Osteocyte (in vitro differentiated cells): ENCODE data around the gene SEMA4F. TPM values are rescaled to one million over a fixed set of nuclear protein-coding genes. Genes with fewer than 3 reads are reported as not detected.

Experiments
- DNase-seq: peaks from one replicate; pipeline ENCODE4 v3.0.0; 2021; ENCODE audit warnings: mixed read lengths; ENCODE audit not compliant: unreplicated experiment; ENCODE audit errors: extremely low spot score
- H3K27ac Mint-ChIP-seq: one replicate; pipeline ENCODE4 v1.8.0; 2021; ENCODE audit warnings: mild to moderate bottlenecking, mixed read lengths; ENCODE audit not compliant: unreplicated experiment
- H3K27me3 Mint-ChIP-seq: one replicate; pipeline ENCODE4 v1.8.0; 2021; ENCODE audit warnings: mixed read lengths; ENCODE audit not compliant: unreplicated experiment
- H3K36me3 Mint-ChIP-seq: one replicate; pipeline ENCODE4 v1.8.0; 2021; ENCODE audit warnings: mixed read lengths; ENCODE audit not compliant: unreplicated experiment
- H3K4me1 Mint-ChIP-seq: one replicate; pipeline ENCODE4 v1.8.0; 2021; ENCODE audit warnings: mixed read lengths; ENCODE audit not compliant: unreplicated experiment
- H3K4me3 Mint-ChIP-seq: one replicate; pipeline ENCODE4 v1.8.0; 2021; ENCODE audit warnings: mild to moderate bottlenecking, moderate library complexity, mixed read lengths; ENCODE audit not compliant: unreplicated experiment
- H3K9me3 Mint-ChIP-seq: one replicate; pipeline ENCODE4 v1.8.0; 2021; ENCODE audit warnings: mixed read lengths; ENCODE audit not compliant: unreplicated experiment
- CTCF ChIP-seq: fragments of 200-600 bp; sonication (generic); IDR thresholded peaks from 2 replicates; pipeline ENCODE4 v1.5.0; 2021; ENCODE audit warnings: antibody characterized with exemption, mild to moderate bottlenecking, moderate library complexity
- total RNA-seq: library from RNA; stranded (reverse); gene quantifications from 2 replicates; pipeline ENCODE4 v1.2.1, GENCODE V29; 2021

Gene SEMA4F
- total RNA-seq, 1 donor from 2014 or later: 14.2 TPM

DNA sequence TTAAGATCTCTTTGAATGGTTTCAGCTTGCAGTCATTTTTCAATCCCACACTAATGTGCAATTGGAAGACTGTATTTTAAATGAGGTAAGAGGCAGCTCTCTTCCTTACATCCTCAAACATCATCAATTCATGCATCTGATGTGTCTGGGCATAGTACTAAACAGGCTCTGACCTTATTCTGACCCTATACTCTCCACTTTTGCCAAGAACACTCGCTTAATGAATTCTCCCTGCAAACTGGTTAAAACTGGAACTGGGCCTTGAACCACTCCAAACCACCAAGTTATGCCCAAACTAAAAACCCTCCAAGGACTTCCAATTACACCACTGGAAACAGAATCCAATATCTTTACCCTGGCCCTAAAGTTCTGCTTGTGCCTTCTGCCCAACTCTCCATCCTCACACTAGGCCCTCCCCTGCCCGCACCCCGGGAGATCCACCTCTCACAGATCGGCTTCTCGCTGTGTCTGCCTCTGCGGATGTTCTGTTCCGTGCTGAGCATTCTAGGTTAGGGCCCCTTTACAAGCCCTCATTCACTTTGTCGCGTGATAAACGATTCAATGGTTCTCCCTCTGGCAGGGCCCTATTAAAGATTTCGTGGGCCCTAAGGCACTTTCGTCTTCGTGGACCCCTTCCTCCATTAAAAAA is 7.1 kb upstream of the SEMA4F start:
- no peaks in the 10 kb centered on the region for H3K36me3 Mint-ChIP-seq
- peaks cover 4% of the 10 kb centered on the region for H3K4me1 Mint-ChIP-seq
- no peak for DNase-seq
- peaks cover 40% of the 10 kb centered on the region for H3K27me3 Mint-ChIP-seq
- H3K4me3 Mint-ChIP-seq: no peak overlapping the region
- no peak overlapping the region for H3K27ac Mint-ChIP-seq
- no peaks in the 10 kb centered on the region for H3K9me3 Mint-ChIP-seq
- TF ChIP-seq CTCF: no peak

- Mint-ChIP-seq H3K9me3 (no peaks in the 10 kb centered on the region), H3K27me3 (peaks cover 37% of the 10 kb centered on the region), H3K4me3 (no peak within 1 kb of the TSS), H3K36me3 (no peaks in the 10 kb centered on the region), H3K4me1 (peaks cover 4% of the 10 kb centered on the region), H3K27ac (no peak within 1 kb of the TSS)
- DNase-seq: no peak
- TF ChIP-seq CTCF: peak; percentile 21
These were observed 6.0 kb upstream of the SEMA4F start, which contains the start of gene M1AP for GRCh38 chr2:74648009-74648443. Gene M1AP, minus strand, starts transcription at chr2:74648330. Its CDS starts 8,055 bp downstream, at chr2:74640275.

GRCh38 chr2:74653589-74653984 is 460 bp upstream of the SEMA4F start:
- H3K9me3 Mint-ChIP-seq: no peaks in the 10 kb centered on the region

GRCh38 chr2:74655579-74655978 is 1.5 kb downstream of the SEMA4F start:
- H3K27ac Mint-ChIP-seq: no peak overlapping the region
- no peak overlapping the region for H3K4me3 Mint-ChIP-seq
- TF ChIP-seq CTCF: no peak
- H3K4me1 Mint-ChIP-seq: peaks cover 5% of the 10 kb centered on the region
- no peaks in the 10 kb centered on the region for H3K9me3 Mint-ChIP-seq
- peaks cover 2% of the 10 kb centered on the region for H3K36me3 Mint-ChIP-seq
- DNase-seq: no peak
- H3K27me3 Mint-ChIP-seq: peaks cover 2% of the 10 kb centered on the region

More at GRCh38 chr2:74653589-74653984, 460 bp upstream of the SEMA4F start:
- peaks cover 2% of the 10 kb centered on the region for H3K36me3 Mint-ChIP-seq
- H3K27me3 Mint-ChIP-seq: peaks cover 12% of the 10 kb centered on the region
- no peak for DNase-seq
- no peak overlapping the region for H3K27ac Mint-ChIP-seq
- H3K4me3 Mint-ChIP-seq: peak overlapping the region; percentile 77
- peaks cover 5% of the 10 kb centered on the region for H3K4me1 Mint-ChIP-seq
- TF ChIP-seq CTCF: no peak

GRCh38 chr2:74658516-74658915 is 4.5 kb downstream of the SEMA4F start:
- Mint-ChIP-seq H3K27me3 (no peaks in the 10 kb centered on the region), H3K27ac (no peak overlapping the region), H3K4me1 (peaks cover 5% of the 10 kb centered on the region), H3K9me3 (no peaks in the 10 kb centered on the region), H3K36me3 (peaks cover 2% of the 10 kb centered on the region), H3K4me3 (no peak overlapping the region)
- no peak for DNase-seq
- no peak for TF ChIP-seq CTCF
